Mucosa of descending colon (tissue), 3 donors: ENCODE measurements around the gene TRABD2A. TPM values are rescaled to one million over a fixed set of nuclear protein-coding genes. Genes with fewer than 3 reads are reported as not detected.

Experiments
- ATAC-seq: fragments of 200-7000 bp; cut with Tn5 transposase; one replicate; pipeline ENCODE4 v1.9.1; 2020; ENCODE audit warnings: mild to moderate bottlenecking, moderate library complexity
- DNase-seq, 3 donors: peaks; one replicate each; pipeline ENCODE4 v3.0.0-alpha.2; 2020
- H3K36me3 ChIP-seq: fragments of 200-600 bp; one replicate; pipeline ENCODE4 v1.8.0; 2021; ENCODE audit warnings: low read depth, mild to moderate bottlenecking
- H3K4me1 ChIP-seq: fragments of 200-600 bp; one replicate; pipeline ENCODE4 v1.8.0; 2021; ENCODE audit warnings: low read depth, mild to moderate bottlenecking
- H3K4me3 ChIP-seq: fragments of 200-600 bp; one replicate; pipeline ENCODE4 v1.8.0; 2021; ENCODE audit warnings: mild to moderate bottlenecking
- H3K9me3 ChIP-seq: fragments of 200-600 bp; one replicate; pipeline ENCODE4 v1.8.0; 2021; ENCODE audit warnings: mild to moderate bottlenecking
- intact Hi-C, 2 donors: fragments of 100-400 bp; cut with DNase I in 1 of 2; cut with micrococcal nuclease in 1 of 2; formaldehyde crosslinking; loops; one replicate each; pipeline versions ENCODE4 v1.11.0 to v1.11.1; 2022; cut with DNase I, micrococcal nuclease
- total RNA-seq, 3 donors: library from RNA; stranded (reverse); fragmentation: NEBNext Ultra II Directional in 2 of 3; extraction: Animal tissue kit (Norgen Biotek cat#: 25700) in 2 of 3; gene quantifications; one replicate each; pipeline versions ENCODE4 v1.2.1 to v1.2.4, GENCODE V29; 2021 to 2023
- TF ChIP-seq, protein P1 (sequence below): fragments of 200-600 bp; IDR thresholded peaks from one replicate; pipeline ENCODE4 v1.8.0; 2022; ENCODE audit warnings: antibody characterized with exemption, mild to moderate bottlenecking
- donor health status: DM: no; HTN: no; CAD: no; lungs with moderate emphysema.
- donor health status: DM: no; HTN: no; CAD: no.
- donor health status: DM: no; HTN: yes; CAD: no.

The TRABD2A gene
- total RNA-seq, 3 donors from 2014 or later: 40.2 to 132 (median 63.2) TPM

GRCh38 chr2:84827978-84828575, 52.8 kb downstream of the TRABD2A start:
- no peak for DNase-seq
- Histone ChIP-seq H3K9me3 (no peaks in the 10 kb centered on the region), H3K4me3 (no peak overlapping the region), H3K4me1 (no peaks in the 10 kb centered on the region), H3K36me3 (no peaks in the 10 kb centered on the region)
- TF ChIP-seq, protein P1, sequence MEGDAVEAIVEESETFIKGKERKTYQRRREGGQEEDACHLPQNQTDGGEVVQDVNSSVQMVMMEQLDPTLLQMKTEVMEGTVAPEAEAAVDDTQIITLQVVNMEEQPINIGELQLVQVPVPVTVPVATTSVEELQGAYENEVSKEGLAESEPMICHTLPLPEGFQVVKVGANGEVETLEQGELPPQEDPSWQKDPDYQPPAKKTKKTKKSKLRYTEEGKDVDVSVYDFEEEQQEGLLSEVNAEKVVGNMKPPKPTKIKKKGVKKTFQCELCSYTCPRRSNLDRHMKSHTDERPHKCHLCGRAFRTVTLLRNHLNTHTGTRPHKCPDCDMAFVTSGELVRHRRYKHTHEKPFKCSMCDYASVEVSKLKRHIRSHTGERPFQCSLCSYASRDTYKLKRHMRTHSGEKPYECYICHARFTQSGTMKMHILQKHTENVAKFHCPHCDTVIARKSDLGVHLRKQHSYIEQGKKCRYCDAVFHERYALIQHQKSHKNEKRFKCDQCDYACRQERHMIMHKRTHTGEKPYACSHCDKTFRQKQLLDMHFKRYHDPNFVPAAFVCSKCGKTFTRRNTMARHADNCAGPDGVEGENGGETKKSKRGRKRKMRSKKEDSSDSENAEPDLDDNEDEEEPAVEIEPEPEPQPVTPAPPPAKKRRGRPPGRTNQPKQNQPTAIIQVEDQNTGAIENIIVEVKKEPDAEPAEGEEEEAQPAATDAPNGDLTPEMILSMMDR: no peak
- no peak for ATAC-seq
- intact Hi-C loops: no loop called here

DNA sequence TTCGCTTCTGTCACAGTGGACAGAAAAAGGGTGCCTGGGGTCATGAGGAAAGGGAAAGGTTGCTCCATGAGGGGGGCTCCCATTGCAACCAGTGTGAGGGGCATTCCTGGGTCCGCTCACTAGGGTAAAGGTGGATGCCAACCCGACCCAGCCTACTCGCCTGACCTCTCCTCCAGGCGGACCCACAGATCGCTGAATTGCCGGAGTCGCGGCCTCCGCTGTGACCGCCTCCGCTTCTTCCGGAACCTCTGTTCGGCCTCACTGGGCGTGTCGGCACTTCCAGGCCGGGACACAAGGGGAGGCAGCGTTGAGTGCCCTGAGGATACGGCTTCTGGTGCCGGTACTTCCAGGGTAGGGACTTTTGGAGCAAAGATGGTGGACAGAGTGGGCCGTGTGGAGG, 57.1 kb downstream of the TRABD2A start:
- H3K4me3 ChIP-seq: no peak overlapping the region
- H3K36me3 ChIP-seq: no peaks in the 10 kb centered on the region
- no peaks in the 10 kb centered on the region for H3K4me1 ChIP-seq
- TF ChIP-seq, protein P1: no peak
- DNase-seq (no peak), ATAC-seq (no peak)
- intact Hi-C loops: no loop called here
- H3K9me3 ChIP-seq: no peaks in the 10 kb centered on the region

DNA sequence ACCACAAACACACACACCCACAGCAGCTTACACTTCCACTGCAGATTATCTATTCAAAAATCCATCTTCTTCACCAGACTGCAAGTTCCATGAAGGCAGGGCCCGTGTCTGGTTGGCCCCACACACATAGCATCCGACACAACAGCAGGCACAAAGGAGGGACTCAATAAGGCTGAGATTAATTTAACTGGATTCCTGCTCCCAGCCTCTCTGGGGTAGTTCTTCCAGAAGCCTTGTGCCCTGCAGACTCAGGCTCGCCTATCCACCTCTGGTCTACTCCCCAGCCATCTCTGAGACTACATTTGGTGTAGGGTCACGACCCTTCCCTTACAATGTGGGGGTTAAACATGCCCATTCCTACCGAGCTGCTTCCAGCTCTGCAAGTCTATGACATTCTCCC, 57.7 kb downstream of the TRABD2A start:
- ATAC-seq: no peak
- H3K9me3 ChIP-seq: no peaks in the 10 kb centered on the region
- intact Hi-C loops: no loop called here

GRCh38 chr2:84821806-84822205, 59.1 kb downstream of the TRABD2A start:
- TF ChIP-seq, protein P1: no peak
- intact Hi-C loops: no loop called here
- no peaks in the 10 kb centered on the region for H3K36me3 ChIP-seq
- no peak for DNase-seq
- no peaks in the 10 kb centered on the region for H3K9me3 ChIP-seq
- no peak overlapping the region for H3K4me3 ChIP-seq
- no peak for ATAC-seq
- no peaks in the 10 kb centered on the region for H3K4me1 ChIP-seq

More for the DNA sequence above, 57.7 kb downstream of the TRABD2A start:
- no peaks in the 10 kb centered on the region for H3K36me3 ChIP-seq
- TF ChIP-seq, protein P1: no peak
- no peak for DNase-seq
- no peak overlapping the region for H3K4me3 ChIP-seq
- H3K4me1 ChIP-seq: no peaks in the 10 kb centered on the region

GRCh38 chr2:84817239-84817655, 63.6 kb downstream of the TRABD2A start:
- DNase-seq (no peak), ATAC-seq (peak; percentile 34)
- intact Hi-C loops: no loop called here
- Histone ChIP-seq H3K4me1 (no peaks in the 10 kb centered on the region), H3K36me3 (no peaks in the 10 kb centered on the region), H3K9me3 (no peaks in the 10 kb centered on the region), H3K4me3 (no peak overlapping the region)
- TF ChIP-seq, protein P1: no peak
